ENCODE results near the gene CLEC3A. TPM values are rescaled to one million over a fixed set of nuclear protein-coding genes. Genes with fewer than 3 reads are reported as not detected.

Gene CLEC3A, protein sequence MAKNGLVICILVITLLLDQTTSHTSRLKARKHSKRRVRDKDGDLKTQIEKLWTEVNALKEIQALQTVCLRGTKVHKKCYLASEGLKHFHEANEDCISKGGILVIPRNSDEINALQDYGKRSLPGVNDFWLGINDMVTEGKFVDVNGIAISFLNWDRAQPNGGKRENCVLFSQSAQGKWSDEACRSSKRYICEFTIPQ
- not detected in 3 replicates for total RNA-seq
- long read RNA-seq: 0 reads

GRCh38 chr16:78022347-78023060 lies at the start of gene CLEC3A:
Gene CLEC3A (plus strand): TSS chr16:78022548. CDS start chr16:78022627, 79 bp downstream.
- TF ChIP-seq, protein P1, sequence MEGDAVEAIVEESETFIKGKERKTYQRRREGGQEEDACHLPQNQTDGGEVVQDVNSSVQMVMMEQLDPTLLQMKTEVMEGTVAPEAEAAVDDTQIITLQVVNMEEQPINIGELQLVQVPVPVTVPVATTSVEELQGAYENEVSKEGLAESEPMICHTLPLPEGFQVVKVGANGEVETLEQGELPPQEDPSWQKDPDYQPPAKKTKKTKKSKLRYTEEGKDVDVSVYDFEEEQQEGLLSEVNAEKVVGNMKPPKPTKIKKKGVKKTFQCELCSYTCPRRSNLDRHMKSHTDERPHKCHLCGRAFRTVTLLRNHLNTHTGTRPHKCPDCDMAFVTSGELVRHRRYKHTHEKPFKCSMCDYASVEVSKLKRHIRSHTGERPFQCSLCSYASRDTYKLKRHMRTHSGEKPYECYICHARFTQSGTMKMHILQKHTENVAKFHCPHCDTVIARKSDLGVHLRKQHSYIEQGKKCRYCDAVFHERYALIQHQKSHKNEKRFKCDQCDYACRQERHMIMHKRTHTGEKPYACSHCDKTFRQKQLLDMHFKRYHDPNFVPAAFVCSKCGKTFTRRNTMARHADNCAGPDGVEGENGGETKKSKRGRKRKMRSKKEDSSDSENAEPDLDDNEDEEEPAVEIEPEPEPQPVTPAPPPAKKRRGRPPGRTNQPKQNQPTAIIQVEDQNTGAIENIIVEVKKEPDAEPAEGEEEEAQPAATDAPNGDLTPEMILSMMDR (IDR thresholded peaks at IDR 0.05): no peak
- Mint-ChIP-seq H3K27me3 (ENCODE audit: low read depth) (no peaks in the 10 kb centered on the region), H3K4me3 (ENCODE audit: unreplicated experiment) (no peak within 1 kb of the TSS), H3K4me1 (ENCODE audit: low read depth) (no peaks in the 10 kb centered on the region), H3K36me3 (ENCODE audit: low read depth) (no peaks in the 10 kb centered on the region), H3K9me3 (ENCODE audit: low read depth) (peaks cover 5% of the 10 kb centered on the region), H3K27ac (ENCODE audit: unreplicated experiment) (no peak within 1 kb of the TSS)
- DNase-seq (ENCODE audit: low spot score): no peak

GRCh38 chr16:77974883-77975282 lies 47.5 kb upstream of the CLEC3A start:
- TF ChIP-seq, protein P1 (IDR thresholded peaks at IDR 0.05): no peak
- no peak overlapping the region for H3K27ac Mint-ChIP-seq (ENCODE audit: unreplicated experiment)
- DNase-seq (ENCODE audit: low spot score): no peak

GRCh38 chr16:77975942-77976341 lies 46.4 kb upstream of the CLEC3A start:
- peaks cover 2% of the 10 kb centered on the region for H3K27me3 Mint-ChIP-seq (ENCODE audit: low read depth)
- no peak overlapping the region for H3K4me3 Mint-ChIP-seq (ENCODE audit: unreplicated experiment)
- no peaks in the 10 kb centered on the region for H3K4me1 Mint-ChIP-seq (ENCODE audit: low read depth)
- DNase-seq (ENCODE audit: low spot score): no peak
- TF ChIP-seq, protein P1 (IDR thresholded peaks at IDR 0.05): no peak
- no peaks in the 10 kb centered on the region for H3K9me3 Mint-ChIP-seq (ENCODE audit: low read depth)
- H3K27ac Mint-ChIP-seq (ENCODE audit: unreplicated experiment): no peak overlapping the region
- H3K36me3 Mint-ChIP-seq (ENCODE audit: low read depth): no peaks in the 10 kb centered on the region

More at GRCh38 chr16:77974883-77975282, 47.5 kb upstream of the CLEC3A start:
- H3K27me3 Mint-ChIP-seq (ENCODE audit: low read depth): peaks cover 2% of the 10 kb centered on the region
- no peak overlapping the region for H3K4me3 Mint-ChIP-seq (ENCODE audit: unreplicated experiment)
- no peaks in the 10 kb centered on the region for H3K36me3 Mint-ChIP-seq (ENCODE audit: low read depth)
- no peaks in the 10 kb centered on the region for H3K4me1 Mint-ChIP-seq (ENCODE audit: low read depth)
- no peaks in the 10 kb centered on the region for H3K9me3 Mint-ChIP-seq (ENCODE audit: low read depth)

GRCh38 chr16:77977339-77977738 lies 45.0 kb upstream of the CLEC3A start:
- Mint-ChIP-seq H3K4me1 (ENCODE audit: low read depth) (no peaks in the 10 kb centered on the region), H3K9me3 (ENCODE audit: low read depth) (no peaks in the 10 kb centered on the region), H3K27ac (ENCODE audit: unreplicated experiment) (no peak overlapping the region), H3K4me3 (ENCODE audit: unreplicated experiment) (no peak overlapping the region), H3K27me3 (ENCODE audit: low read depth) (no peaks in the 10 kb centered on the region), H3K36me3 (ENCODE audit: low read depth) (no peaks in the 10 kb centered on the region)
- TF ChIP-seq, protein P1 (IDR thresholded peaks at IDR 0.05): no peak
- no peak for DNase-seq (ENCODE audit: low spot score)

DNA sequence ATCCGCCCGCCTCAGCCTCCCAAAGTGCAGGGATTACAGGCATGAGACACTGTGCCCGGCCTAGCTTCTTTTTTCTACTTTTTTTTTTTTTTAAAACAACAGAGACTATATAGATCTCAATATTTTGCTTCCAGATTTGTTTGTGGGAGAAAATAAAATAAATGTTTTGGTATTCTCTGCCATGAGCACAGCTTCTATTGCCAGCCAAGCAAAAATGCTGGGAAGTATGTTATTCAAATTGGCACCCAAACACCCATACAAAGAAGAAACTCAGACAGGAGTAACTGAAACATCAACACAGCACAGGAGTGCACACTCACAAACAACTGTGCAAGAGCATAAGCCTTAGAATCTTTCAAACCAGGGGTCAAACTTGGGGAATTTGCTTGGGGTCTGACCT lies 37.2 kb upstream of the CLEC3A start:
- no peaks in the 10 kb centered on the region for H3K9me3 Mint-ChIP-seq (ENCODE audit: low read depth)
- H3K4me1 Mint-ChIP-seq (ENCODE audit: low read depth): no peaks in the 10 kb centered on the region
- no peaks in the 10 kb centered on the region for H3K36me3 Mint-ChIP-seq (ENCODE audit: low read depth)

More for the DNA sequence above, 37.2 kb upstream of the CLEC3A start:
- H3K27me3 Mint-ChIP-seq (ENCODE audit: low read depth): no peaks in the 10 kb centered on the region
- TF ChIP-seq, protein P1 (IDR thresholded peaks at IDR 0.05): no peak
- no peak overlapping the region for H3K4me3 Mint-ChIP-seq (ENCODE audit: unreplicated experiment)
- no peak overlapping the region for H3K27ac Mint-ChIP-seq (ENCODE audit: unreplicated experiment)
- no peak for DNase-seq (ENCODE audit: low spot score)

All from chondrocyte (in vitro differentiated cells).